ENCODE measurements around the gene NEXMIF.
"Not testable (repeated sequence)": the region's sequence is repeated elsewhere in the genome, so short reads cannot be mapped to it uniquely, and the experiment has no call there.

The NEXMIF gene

DNA sequence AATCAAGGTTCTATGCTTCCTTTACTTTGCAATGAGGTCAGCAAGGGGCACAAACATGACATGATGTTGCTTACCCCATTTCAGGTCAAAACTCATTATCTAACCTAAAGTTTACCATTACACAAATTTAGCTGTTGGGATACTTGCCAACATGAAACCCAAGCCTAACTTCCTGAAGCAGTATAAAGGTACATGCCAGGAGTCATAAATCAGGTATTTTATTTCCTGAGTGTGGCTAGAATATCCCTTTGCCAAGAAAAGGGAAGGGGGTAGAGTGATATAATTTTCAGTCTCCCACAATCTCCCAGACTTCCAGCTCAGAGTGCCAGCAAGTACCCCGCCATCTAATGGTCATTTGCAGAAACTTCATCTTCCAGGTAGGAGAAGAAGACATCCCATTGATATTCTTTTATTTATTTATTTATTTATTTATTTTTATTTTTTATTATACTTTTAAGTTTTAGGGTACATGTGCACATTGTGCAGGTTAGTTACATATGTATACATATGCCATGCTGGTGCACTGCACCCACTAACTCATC, 136.6 kb downstream of the NEXMIF start:
- no peak for DNase-seq (ENCODE audit: low read depth)

DNA sequence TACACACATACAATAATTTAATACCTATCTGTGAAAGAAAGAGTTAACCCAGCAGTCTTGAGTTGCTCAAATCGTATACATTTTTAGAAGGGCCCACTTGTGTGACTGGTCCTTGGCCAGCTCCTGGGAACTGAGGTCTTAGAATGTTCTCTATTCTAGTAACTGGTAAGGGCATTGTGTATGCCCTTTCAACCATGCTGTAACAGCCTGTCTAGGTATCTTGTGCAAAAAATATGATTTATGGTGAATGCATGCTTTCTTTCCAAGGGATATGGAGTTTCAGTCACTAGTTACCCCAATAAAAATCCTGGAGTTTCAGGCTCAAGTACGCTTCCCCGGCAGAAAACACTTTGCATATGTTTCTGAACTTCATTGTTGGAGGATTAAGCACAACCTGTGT, 140.6 kb downstream of the NEXMIF start:
- DNase-seq (ENCODE audit: low read depth), result no peak

DNA sequence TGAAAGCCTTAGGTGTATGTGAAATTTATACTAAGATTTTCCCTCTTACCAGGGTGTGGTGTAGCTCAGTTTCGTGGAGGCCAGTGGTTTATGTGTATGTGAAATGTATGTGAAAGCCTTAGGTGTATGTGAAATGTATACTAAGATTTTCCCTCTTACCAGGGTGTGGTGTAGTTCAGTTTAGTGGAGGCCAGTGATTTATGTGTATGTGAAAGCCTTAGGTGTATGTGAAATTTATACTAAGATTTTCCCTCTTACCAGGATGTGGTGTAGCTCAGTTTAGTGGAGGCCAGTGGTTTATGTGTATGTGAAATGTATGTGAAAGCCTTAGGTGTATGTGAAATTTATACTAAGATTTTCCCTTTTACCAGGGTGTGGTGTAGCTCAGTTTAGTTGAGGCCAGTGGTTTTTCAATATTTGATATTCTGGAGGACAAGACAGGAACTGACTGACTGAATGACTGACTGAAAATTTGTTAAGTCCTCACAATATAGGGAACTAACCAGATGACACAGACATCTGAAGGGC, 143.7 kb downstream of the NEXMIF start:
- no peak for DNase-seq (ENCODE audit: low read depth)

DNA sequence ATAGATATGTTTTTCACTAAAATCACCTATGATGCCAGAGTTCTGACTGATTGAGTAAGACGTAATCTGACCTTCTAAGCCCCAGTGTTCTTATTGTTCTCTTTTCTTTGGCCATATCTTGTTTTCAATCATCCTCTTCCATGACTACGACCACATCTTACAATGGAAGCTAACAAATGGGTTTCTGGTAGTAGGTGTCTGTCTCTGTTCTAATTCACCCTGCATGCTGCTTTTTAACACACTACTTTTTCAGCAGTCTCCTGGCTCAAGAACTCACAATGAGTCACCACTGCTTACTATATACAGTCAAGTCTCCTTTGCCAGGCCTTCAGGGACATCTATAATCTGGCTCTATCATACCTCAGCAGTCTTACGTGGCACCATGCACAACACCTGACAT, 146.1 kb downstream of the NEXMIF start:
- DNase-seq (ENCODE audit: low read depth), result no peak

DNA sequence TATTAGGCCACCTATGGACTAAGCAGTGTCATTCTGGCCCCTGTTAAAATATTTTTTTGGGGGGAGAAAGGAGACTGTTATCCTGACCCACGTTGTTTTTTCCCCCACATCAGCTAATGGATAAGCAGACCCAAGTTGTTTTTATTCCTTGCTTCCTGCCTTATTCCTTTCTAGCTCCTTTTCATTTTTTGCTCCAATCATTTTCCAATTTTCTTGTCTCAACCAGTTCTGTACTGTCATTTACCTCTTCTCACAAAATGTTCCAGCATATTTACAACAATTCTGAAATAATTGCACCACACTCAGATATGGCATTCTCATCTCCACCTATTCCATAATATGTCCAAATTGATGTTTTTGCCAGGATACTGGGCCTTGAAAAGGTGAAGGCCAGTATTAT, 150.3 kb downstream of the NEXMIF start:
- no peak for DNase-seq (ENCODE audit: low read depth)

DNA sequence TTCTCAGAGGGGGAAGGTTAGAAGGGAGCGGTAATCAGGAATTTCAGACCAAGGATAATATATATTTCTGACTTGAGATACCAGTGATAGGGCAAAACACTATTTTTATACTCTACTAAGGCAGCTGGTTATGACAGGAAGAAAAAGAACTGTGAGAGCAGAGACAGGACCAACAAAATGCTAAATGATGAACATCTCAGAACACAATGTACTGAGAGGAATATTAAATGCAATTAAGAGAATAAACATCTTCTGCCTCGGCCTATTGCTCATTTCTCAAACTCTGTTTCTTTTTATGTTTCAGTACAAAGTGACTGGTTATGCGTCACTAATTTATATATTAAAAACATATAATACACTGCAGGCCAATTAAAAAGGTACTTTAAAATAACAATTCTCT, 188.8 kb downstream of the NEXMIF start:
- no peak for DNase-seq (ENCODE audit: low read depth)

DNA sequence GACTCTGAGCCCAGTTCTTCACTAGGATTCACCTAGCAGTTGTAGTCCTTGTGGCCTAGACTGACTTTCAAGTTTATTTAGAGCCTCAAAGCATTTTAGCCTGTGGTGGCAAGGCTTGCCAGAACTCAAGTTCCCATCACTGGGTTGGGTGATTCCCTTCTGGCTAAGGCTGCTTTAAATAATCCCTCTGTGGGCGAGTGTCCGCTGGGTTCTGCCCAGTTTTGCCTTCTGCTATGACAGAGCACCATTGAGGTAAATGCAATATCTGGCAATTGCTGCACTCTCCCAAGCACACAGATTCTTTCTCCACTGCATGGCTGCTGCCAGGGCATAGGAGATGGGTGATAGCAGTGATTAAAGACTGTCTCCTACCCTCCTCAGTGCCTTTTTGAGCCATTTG, 220.0 kb downstream of the NEXMIF start:
- DNase-seq (ENCODE audit: low read depth), result no peak

DNA sequence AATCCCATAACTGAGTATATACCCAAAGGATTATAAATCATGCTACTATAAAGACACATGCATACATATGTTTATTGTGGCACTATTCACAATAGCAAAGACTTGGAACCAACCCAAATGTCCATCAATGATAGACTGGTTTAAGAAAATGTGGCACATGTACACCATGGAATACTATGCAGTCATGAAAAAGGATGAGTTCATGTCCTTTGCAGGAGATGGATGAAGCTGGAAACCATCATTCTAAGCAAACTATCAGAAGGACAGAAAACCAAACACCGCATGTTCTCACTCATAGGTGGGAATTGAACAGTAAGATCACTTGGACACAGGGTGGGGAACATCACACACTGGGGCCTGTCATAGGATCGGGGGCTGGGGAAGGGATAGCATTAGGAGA, 223.9 kb downstream of the NEXMIF start:
- not testable (repeated sequence) for DNase-seq (ENCODE audit: low read depth)

DNA sequence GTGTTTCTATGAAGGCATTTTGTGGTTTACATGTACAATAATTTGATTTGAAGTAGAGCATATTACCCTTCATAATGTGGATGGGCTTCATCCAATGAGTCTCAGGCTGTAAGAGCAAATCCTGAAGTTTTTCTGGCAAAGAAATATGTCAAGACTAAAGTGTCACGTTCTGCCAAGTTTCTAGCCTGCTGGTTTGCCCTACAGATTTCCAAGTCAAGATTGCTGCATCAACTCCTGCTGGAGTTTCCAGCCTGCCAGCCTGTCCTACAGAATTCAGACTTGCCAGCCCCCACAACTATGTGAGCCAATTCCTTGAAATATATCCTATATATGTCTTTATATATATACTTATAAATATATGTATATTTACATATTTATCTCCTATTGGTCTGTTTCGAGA, 240.8 kb downstream of the NEXMIF start:
- DNase-seq (ENCODE audit: low read depth), result no peak

Measured in stimulated activated CD4-positive, alpha-beta T cell treated with anti-CD3 and anti-CD28 coated beads, Interleukin-2, amount 100 ng/mL, for 4 hours (primary cell).